Fibroblast of lung (primary cell): ENCODE measurements around the gene ENTR1. TPM values are rescaled to one million over a fixed set of nuclear protein-coding genes. Genes with fewer than 3 reads are reported as not detected.

ENCODE experiments used
- DNase-seq, 2 donors: peaks; one replicate each; pipeline versions ENCODE4 v3.0.0 to v3.0.0-alpha.2; 2010; ENCODE audit warnings: low read depth in 2 of 2
- H2AFZ ChIP-seq: 2 replicates; pipeline ENCODE4 v1.5.1; 2012; ENCODE audit warnings: low read length, control low read depth, inconsistent platforms
- H3K27ac ChIP-seq: 2 replicates; pipeline ENCODE4 v1.5.1; 2011; ENCODE audit warnings: low read length, control low read depth; ENCODE audit not compliant: insufficient read depth
- H3K27me3 ChIP-seq: 2 replicates; pipeline ENCODE4 v1.5.1; 2011; ENCODE audit warnings: mild to moderate bottlenecking, low read length; ENCODE audit not compliant: control insufficient read depth, insufficient read depth
- H3K36me3 ChIP-seq: 2 replicates; pipeline ENCODE4 v1.5.1; 2011; ENCODE audit warnings: low read length; ENCODE audit not compliant: control insufficient read depth, insufficient read depth
- H3K4me1 ChIP-seq: 2 replicates; pipeline ENCODE4 v1.5.1; 2011; ENCODE audit warnings: low read length; ENCODE audit not compliant: control insufficient read depth, insufficient read depth; ENCODE audit errors: extremely low read depth
- H3K4me2 ChIP-seq: 2 replicates; pipeline ENCODE4 v1.5.1; 2011; ENCODE audit warnings: low read length, control low read depth; ENCODE audit not compliant: insufficient read depth; ENCODE audit errors: extremely low read depth
- H3K4me3 ChIP-seq, 4 experiments: fragments of 200-600 bp in 1 of 4; sonication (generic) in 1 of 4; replicated peaks in 1 of 4; 2 replicates each; pipeline ENCODE4 v1.5.1; 2011 to 2016; ENCODE audit warnings: low read length in 4 of 4, low read depth in 3 of 4, mild to moderate bottlenecking in 3 of 4, control low read depth in 2 of 4, inconsistent platforms in 1 of 4, mixed read lengths in 1 of 4; ENCODE audit not compliant: insufficient read depth in 1 of 4; ENCODE audit errors: control extremely low read depth in 1 of 4
- H3K79me2 ChIP-seq: 2 replicates; pipeline ENCODE4 v1.5.1; 2012; ENCODE audit warnings: mild to moderate bottlenecking, low read length, inconsistent platforms; ENCODE audit not compliant: control insufficient read depth, insufficient read depth
- H3K9ac ChIP-seq: 2 replicates; pipeline ENCODE4 v1.5.1; 2011; ENCODE audit warnings: mild to moderate bottlenecking, low read length, control low read depth; ENCODE audit not compliant: insufficient read depth
- H3K9me3 ChIP-seq: 2 replicates; pipeline ENCODE4 v1.5.1; 2012; ENCODE audit warnings: low read depth, low read length; ENCODE audit not compliant: control insufficient read depth, insufficient read depth
- H4K20me1 ChIP-seq: 2 replicates; pipeline ENCODE4 v1.5.1; 2011; ENCODE audit warnings: low read length; ENCODE audit not compliant: control insufficient read depth, insufficient read depth; ENCODE audit errors: extremely low read depth
- CTCF ChIP-seq, 2 donors: IDR thresholded peaks in 1 of 2; conservative IDR thresholded peaks in 1 of 2; 1 replicate in 1 of 2; 2 replicates in 1 of 2; pipeline ENCODE4 v1.5.1; 2011 to 2012; ENCODE audit warnings: low read length in 2 of 2, control low read depth in 1 of 2, inconsistent platforms in 1 of 2, low read depth in 1 of 2, mild to moderate bottlenecking in 1 of 2
- EZH2 ChIP-seq: IDR thresholded peaks from 2 replicates; pipeline ENCODE4 v1.5.1; 2012; ENCODE audit warnings: low read length, control low read depth, mild to moderate bottlenecking; ENCODE audit errors: missing control alignments
- polyA plus RNA-seq, 2 donors: library from polyadenylated mRNA; depleted of rRNA in 1 of 2; stranded (reverse) in 1 of 2; unstranded in 1 of 2; fragments of >200 nt; gene quantifications; 2 replicates each; pipeline ENCODE4 v1.2.1, GENCODE V29; 2011 to 2012; ENCODE audit warnings: missing spikeins in 1 of 2
- total RNA-seq: library from RNA; depleted of rRNA; stranded (reverse); fragments of >200 nt; gene quantifications from 2 replicates; pipeline ENCODE4 v1.2.1, GENCODE V29; 2014

The ENTR1 gene
- total and polyA plus RNA-seq, 2 donors (not counting 1 experiment from before 2014, with no cell fraction given): 24.5 to 31.9 TPM

DNA sequence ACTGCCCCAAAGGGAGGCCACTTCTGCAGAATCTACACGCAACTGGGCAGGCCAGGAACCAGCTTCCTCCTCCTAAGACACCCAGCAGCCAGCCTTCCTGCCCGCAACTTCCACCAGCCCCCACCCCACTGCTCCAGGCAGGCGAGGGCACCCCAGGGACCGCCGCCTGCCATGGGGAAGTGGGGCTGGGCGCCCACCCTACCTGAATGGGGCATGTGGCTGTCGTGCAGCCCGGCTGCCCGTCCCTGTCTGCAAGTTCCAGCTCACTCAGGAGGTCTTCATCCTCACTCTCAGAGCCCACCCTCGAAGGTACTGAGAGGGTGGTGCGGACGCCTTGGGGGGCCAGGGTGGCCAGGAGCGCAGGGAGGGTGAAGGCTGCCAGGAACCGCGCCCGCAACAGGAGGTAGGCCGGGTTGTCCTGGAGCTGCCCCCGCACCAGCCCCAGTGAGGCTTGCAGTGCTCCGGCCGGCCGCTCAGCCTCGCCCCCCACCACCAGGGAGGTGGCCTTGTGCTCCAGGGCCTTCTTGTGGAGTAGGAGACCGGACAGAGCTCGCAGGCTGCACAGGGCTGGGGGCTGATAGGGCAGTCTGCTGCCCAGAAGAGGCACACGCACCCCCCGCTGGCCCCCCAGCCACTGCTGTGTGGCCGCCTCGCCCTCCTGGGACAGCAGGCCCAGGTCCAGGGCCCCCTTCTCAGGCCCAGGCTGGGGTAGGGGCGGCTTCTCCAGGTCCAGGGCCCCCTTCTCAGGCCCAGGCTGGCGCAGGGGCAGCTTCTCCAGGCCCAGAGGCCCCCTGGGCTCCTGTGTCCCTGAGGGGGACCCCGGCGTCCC, 32.9 kb downstream of the ENTR1 start:
- H3K79me2 ChIP-seq: no peaks in the 10 kb centered on the region
- no peak for DNase-seq
- no peak overlapping the region for H2AFZ ChIP-seq
- peaks cover 13% of the 10 kb centered on the region for H3K4me1 ChIP-seq
- H3K9ac ChIP-seq: no peak overlapping the region
- no peak overlapping the region for H3K4me3 ChIP-seq
- H3K9me3 ChIP-seq: no peaks in the 10 kb centered on the region
- TF ChIP-seq CTCF (conservative IDR thresholded peaks at IDR 0.05 in 1 of 2, IDR thresholded peaks at IDR 0.05 in 1 of 2; ENCODE audit: low read depth in 1 of 2, low read length in 2 of 2): no peak
- TF ChIP-seq EZH2: no peak
- H3K4me2 ChIP-seq: no peak overlapping the region
- peaks cover 20% of the 10 kb centered on the region for H3K36me3 ChIP-seq
- H3K27me3 ChIP-seq: no peaks in the 10 kb centered on the region
- H4K20me1 ChIP-seq: no peaks in the 10 kb centered on the region
- no peak overlapping the region for H3K27ac ChIP-seq

DNA sequence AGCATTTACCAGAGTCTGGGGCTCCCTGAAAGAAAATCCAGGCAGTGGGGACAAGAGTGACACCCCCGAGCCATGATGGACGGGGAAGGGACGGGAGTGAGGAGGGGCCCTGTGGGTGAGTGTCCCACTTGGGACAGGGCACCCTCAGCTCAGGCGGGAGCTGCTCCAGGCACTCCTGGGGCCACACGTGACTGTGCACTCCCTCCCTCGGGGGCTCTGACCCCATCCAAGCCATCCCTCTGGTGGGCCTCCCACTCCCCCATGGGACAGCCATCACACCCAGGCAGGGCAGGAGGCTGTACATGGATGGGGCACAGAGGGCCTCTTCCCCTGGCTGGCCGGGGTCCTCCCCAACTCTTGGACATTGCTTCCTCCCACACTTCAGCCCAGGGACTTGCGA, 34.0 kb downstream of the ENTR1 start:
- DNase-seq: no peak
- H2AFZ ChIP-seq: no peak overlapping the region

GRCh38 chr9:136375096-136375495, 35.3 kb downstream of the ENTR1 start:
- H3K4me3 ChIP-seq: no peak overlapping the region
- H4K20me1 ChIP-seq: no peaks in the 10 kb centered on the region
- no peak for DNase-seq
- TF ChIP-seq CTCF (conservative IDR thresholded peaks at IDR 0.05 in 1 of 2, IDR thresholded peaks at IDR 0.05 in 1 of 2; ENCODE audit: low read depth in 1 of 2, low read length in 2 of 2): no peak
- TF ChIP-seq EZH2: no peak
- no peaks in the 10 kb centered on the region for H3K9me3 ChIP-seq
- no peak overlapping the region for H2AFZ ChIP-seq
- no peaks in the 10 kb centered on the region for H3K27me3 ChIP-seq
- H3K4me2 ChIP-seq: no peak overlapping the region
- no peak overlapping the region for H3K9ac ChIP-seq
- H3K27ac ChIP-seq: no peak overlapping the region
- H3K4me1 ChIP-seq: peaks cover 18% of the 10 kb centered on the region
- peaks cover 11% of the 10 kb centered on the region for H3K36me3 ChIP-seq
- no peaks in the 10 kb centered on the region for H3K79me2 ChIP-seq

More for the DNA sequence above, 34.0 kb downstream of the ENTR1 start:
- Histone ChIP-seq H4K20me1 (no peaks in the 10 kb centered on the region), H3K4me2 (no peak overlapping the region), H3K4me1 (peaks cover 18% of the 10 kb centered on the region), H3K27ac (no peak overlapping the region), H3K9ac (no peak overlapping the region), H3K4me3 (no peak overlapping the region), H3K79me2 (no peaks in the 10 kb centered on the region), H3K36me3 (peaks cover 14% of the 10 kb centered on the region), H3K27me3 (no peaks in the 10 kb centered on the region), H3K9me3 (no peaks in the 10 kb centered on the region)
- TF ChIP-seq EZH2: no peak
- TF ChIP-seq CTCF (conservative IDR thresholded peaks at IDR 0.05 in 1 of 2, IDR thresholded peaks at IDR 0.05 in 1 of 2; ENCODE audit: low read depth in 1 of 2, low read length in 2 of 2): no peak
